ENCODE data around the gene XIAP.
"Not testable (repeated sequence)": the region's sequence is repeated elsewhere in the genome, so short reads cannot be mapped to it uniquely, and the experiment has no call there.

Gene XIAP

GRCh38 chrX:123923211-123923610 is 63.4 kb downstream of the XIAP start:
- H3F3A ChIP-seq (ENCODE audit: low read depth): no peaks in the 10 kb centered on the region
- H3K9me2 ChIP-seq (replicated peaks; ENCODE audit: low read depth, low read length): no peaks in the 10 kb centered on the region
- H4K20me1 ChIP-seq (ENCODE audit: insufficient read depth, low read length, poor library complexity, severe bottlenecking): no peaks in the 10 kb centered on the region
- no peaks in the 10 kb centered on the region for H3K27me3 ChIP-seq (ENCODE audit: insufficient read depth, low read length, poor library complexity, severe bottlenecking)
- no peaks in the 10 kb centered on the region for H3K4me1 ChIP-seq (ENCODE audit: insufficient read depth, low read length, poor library complexity, severe bottlenecking)
- no peak overlapping the region for H3K4me2 ChIP-seq (ENCODE audit: low read depth, low read length, poor library complexity, severe bottlenecking)
- no peak overlapping the region for H3K4me3 ChIP-seq (ENCODE audit: low read length, poor library complexity, severe bottlenecking)
- H3K79me2 ChIP-seq (ENCODE audit: insufficient read depth, low read length): no peaks in the 10 kb centered on the region
- no peak for TF ChIP-seq EZH2phosphoT487 (IDR thresholded peaks at IDR 0.05; ENCODE audit: borderline replicate concordance)
- no peak for TF ChIP-seq CTCF (conservative IDR thresholded peaks at IDR 0.05; ENCODE audit: low read length)
- no peaks in the 10 kb centered on the region for H3K36me3 ChIP-seq (ENCODE audit: insufficient read depth, low read length)
- H3K9me3 ChIP-seq (ENCODE audit: insufficient read depth, low read depth, low read length): no peaks in the 10 kb centered on the region
- H3K9ac ChIP-seq (ENCODE audit: low read depth, low read length, poor library complexity, severe bottlenecking): no peak overlapping the region
- no peak overlapping the region for H2AFZ ChIP-seq (ENCODE audit: low read length)

- H3K4me3 ChIP-seq (ENCODE audit: low read length, poor library complexity, severe bottlenecking): no peak overlapping the region
- no peaks in the 10 kb centered on the region for H3F3A ChIP-seq (ENCODE audit: low read depth)
- H3K27me3 ChIP-seq (ENCODE audit: insufficient read depth, low read length, poor library complexity, severe bottlenecking): no peaks in the 10 kb centered on the region
- no peak overlapping the region for H3K4me2 ChIP-seq (ENCODE audit: low read depth, low read length, poor library complexity, severe bottlenecking)
- no peaks in the 10 kb centered on the region for H3K9me2 ChIP-seq (replicated peaks; ENCODE audit: low read depth, low read length)
- H3K9ac ChIP-seq (ENCODE audit: low read depth, low read length, poor library complexity, severe bottlenecking): no peak overlapping the region
- no peaks in the 10 kb centered on the region for H3K9me3 ChIP-seq (ENCODE audit: insufficient read depth, low read depth, low read length)
- H3K4me1 ChIP-seq (ENCODE audit: insufficient read depth, low read length, poor library complexity, severe bottlenecking): no peaks in the 10 kb centered on the region
- no peaks in the 10 kb centered on the region for H3K79me2 ChIP-seq (ENCODE audit: insufficient read depth, low read length)
- H4K20me1 ChIP-seq (ENCODE audit: insufficient read depth, low read length, poor library complexity, severe bottlenecking): no peaks in the 10 kb centered on the region
- no peak overlapping the region for H2AFZ ChIP-seq (ENCODE audit: low read length)
- TF ChIP-seq CTCF (conservative IDR thresholded peaks at IDR 0.05; ENCODE audit: low read length) (no peak), EZH2phosphoT487 (IDR thresholded peaks at IDR 0.05; ENCODE audit: borderline replicate concordance) (no peak)
- H3K36me3 ChIP-seq (ENCODE audit: insufficient read depth, low read length): no peaks in the 10 kb centered on the region
Measured at GRCh38 chrX:123924186-123924585, 64.3 kb downstream of the XIAP start.

- no peak for TF ChIP-seq EZH2phosphoT487 (IDR thresholded peaks at IDR 0.05; ENCODE audit: borderline replicate concordance)
- TF ChIP-seq CTCF (conservative IDR thresholded peaks at IDR 0.05; ENCODE audit: low read length): no peak
- H3K9ac ChIP-seq (ENCODE audit: low read depth, low read length, poor library complexity, severe bottlenecking): no peak overlapping the region
- no peak overlapping the region for H3K4me3 ChIP-seq (ENCODE audit: low read length, poor library complexity, severe bottlenecking)
- H3K4me1 ChIP-seq (ENCODE audit: insufficient read depth, low read length, poor library complexity, severe bottlenecking): no peaks in the 10 kb centered on the region
- H3K9me3 ChIP-seq (ENCODE audit: insufficient read depth, low read depth, low read length): no peaks in the 10 kb centered on the region
- no peaks in the 10 kb centered on the region for H3K79me2 ChIP-seq (ENCODE audit: insufficient read depth, low read length)
- no peaks in the 10 kb centered on the region for H3K27me3 ChIP-seq (ENCODE audit: insufficient read depth, low read length, poor library complexity, severe bottlenecking)
- H3K4me2 ChIP-seq (ENCODE audit: low read depth, low read length, poor library complexity, severe bottlenecking): no peak overlapping the region
- no peak overlapping the region for H2AFZ ChIP-seq (ENCODE audit: low read length)
- H3K9me2 ChIP-seq (replicated peaks; ENCODE audit: low read depth, low read length): no peaks in the 10 kb centered on the region
- H3K36me3 ChIP-seq (ENCODE audit: insufficient read depth, low read length): no peaks in the 10 kb centered on the region
- no peaks in the 10 kb centered on the region for H3F3A ChIP-seq (ENCODE audit: low read depth)
- H4K20me1 ChIP-seq (ENCODE audit: insufficient read depth, low read length, poor library complexity, severe bottlenecking): no peaks in the 10 kb centered on the region
Measured at GRCh38 chrX:123927845-123928244, 68.0 kb downstream of the XIAP start.

- H3K9me2 ChIP-seq (replicated peaks; ENCODE audit: low read depth, low read length); H3K4me3 ChIP-seq (ENCODE audit: low read length, poor library complexity, severe bottlenecking); H3F3A ChIP-seq (ENCODE audit: low read depth); H3K4me2 ChIP-seq (ENCODE audit: low read depth, low read length, poor library complexity, severe bottlenecking); H3K4me1 ChIP-seq (ENCODE audit: insufficient read depth, low read length, poor library complexity, severe bottlenecking); H3K9ac ChIP-seq (ENCODE audit: low read depth, low read length, poor library complexity, severe bottlenecking); H3K36me3 ChIP-seq (ENCODE audit: insufficient read depth, low read length); H3K27me3 ChIP-seq (ENCODE audit: insufficient read depth, low read length, poor library complexity, severe bottlenecking); H3K79me2 ChIP-seq (ENCODE audit: insufficient read depth, low read length); H3K9me3 ChIP-seq (ENCODE audit: insufficient read depth, low read depth, low read length); H4K20me1 ChIP-seq (ENCODE audit: insufficient read depth, low read length, poor library complexity, severe bottlenecking); H2AFZ ChIP-seq (ENCODE audit: low read length): not testable (repeated sequence)
Measured at GRCh38 chrX:123932055-123932454, 72.2 kb downstream of the XIAP start.

All from Loucy (cell line).